Measurements from ENCODE around the gene MAD2L1. TPM values are rescaled to one million over a fixed set of nuclear protein-coding genes. Genes with fewer than 3 reads are reported as not detected.

MAD2L1 gene
- total RNA-seq, 1 experiment from 2014 or later, result 76.6 TPM

GRCh38 chr4:120062663-120063195 is 3.9 kb downstream of the MAD2L1 start:
- TF ChIP-seq EZH2 (IDR thresholded peaks at IDR 0.05; ENCODE audit: low read length, unreplicated experiment) (no peak), CTCF (conservative IDR thresholded peaks at IDR 0.05; ENCODE audit: low read depth, low read length) (no peak), EZH2phosphoT487 (IDR thresholded peaks at IDR 0.05; ENCODE audit: borderline replicate concordance, low read length) (no peak)
- H4K20me1 ChIP-seq (ENCODE audit: low read length), result peaks cover 23% of the 10 kb centered on the region; the same call in 1 of the 2 replicates
- H3K9me2 ChIP-seq (replicated peaks; ENCODE audit: low read length), result no peaks in the 10 kb centered on the region
- peaks cover 26% of the 10 kb centered on the region for H3K4me1 ChIP-seq (ENCODE audit: insufficient read depth, low read length)
- peak overlapping the region; percentile 81; the same call in 1 of the 2 replicates for H3K4me2 ChIP-seq (ENCODE audit: low read length)
- H3K27me3 ChIP-seq (ENCODE audit: low read length), result no peaks in the 10 kb centered on the region
- no peak overlapping the region for H2AFZ ChIP-seq (ENCODE audit: low read length)
- no peak for DNase-seq
- H3K36me3 ChIP-seq (ENCODE audit: low read depth, low read length), result peaks cover 30% of the 10 kb centered on the region
- H3K27ac ChIP-seq (ENCODE audit: low read length), result no peak overlapping the region
- H3K4me3 ChIP-seq (ENCODE audit: low read length), result no peak overlapping the region
- intact Hi-C loops (cut with micrococcal nuclease), result no loop called here
- POLR2A ChIA-PET (ENCODE audit: unreplicated experiment), result no interaction called here
- CTCF ChIA-PET, result no interaction called here
- no peaks in the 10 kb centered on the region for H3K9me3 ChIP-seq (ENCODE audit: low read length)
- no peak overlapping the region for H3K9ac ChIP-seq (ENCODE audit: low read length)
- peaks cover 75% of the 10 kb centered on the region for H3K79me2 ChIP-seq (ENCODE audit: low read length)
- no TSS peak for BruUV-seq (replicated peaks)
- no peak for ATAC-seq
- H3F3A ChIP-seq (ENCODE audit: low read length, unreplicated experiment), result no peaks in the 10 kb centered on the region

- BruUV-seq (replicated peaks), result no TSS peak
- peaks cover 30% of the 10 kb centered on the region for H3K36me3 ChIP-seq (ENCODE audit: low read depth, low read length)
- ATAC-seq (no peak), DNase-seq (no peak)
- POLR2A ChIA-PET (ENCODE audit: unreplicated experiment), result no interaction called here
- no peak overlapping the region for H2AFZ ChIP-seq (ENCODE audit: low read length)
- intact Hi-C loops (cut with micrococcal nuclease), result no loop called here
- H3K9me3 ChIP-seq (ENCODE audit: low read length), result no peaks in the 10 kb centered on the region
- no peak overlapping the region for H3K4me3 ChIP-seq (ENCODE audit: low read length)
- no peaks in the 10 kb centered on the region for H3K27me3 ChIP-seq (ENCODE audit: low read length)
- CTCF ChIA-PET, result no interaction called here
- peaks cover 48% of the 10 kb centered on the region for H3K79me2 ChIP-seq (ENCODE audit: low read length)
- H4K20me1 ChIP-seq (ENCODE audit: low read length), result peaks cover 11% of the 10 kb centered on the region; the same call in 1 of the 2 replicates
- TF ChIP-seq EZH2 (IDR thresholded peaks at IDR 0.05; ENCODE audit: low read length, unreplicated experiment), result no peak
- TF ChIP-seq CTCF (conservative IDR thresholded peaks at IDR 0.05; ENCODE audit: low read depth, low read length), result no peak
- no peak for TF ChIP-seq EZH2phosphoT487 (IDR thresholded peaks at IDR 0.05; ENCODE audit: borderline replicate concordance, low read length)
- no peak overlapping the region for H3K27ac ChIP-seq (ENCODE audit: low read length)
- no peak overlapping the region for H3K4me2 ChIP-seq (ENCODE audit: low read length)
- no peaks in the 10 kb centered on the region for H3K9me2 ChIP-seq (replicated peaks; ENCODE audit: low read length)
- no peaks in the 10 kb centered on the region for H3F3A ChIP-seq (ENCODE audit: low read length, unreplicated experiment)
- no peak overlapping the region for H3K9ac ChIP-seq (ENCODE audit: low read length)
- peaks cover 12% of the 10 kb centered on the region; the same call in 1 of the 2 replicates for H3K4me1 ChIP-seq (ENCODE audit: insufficient read depth, low read length)
Observed at GRCh38 chr4:120059036-120059435, 7.6 kb downstream of the MAD2L1 start.

GRCh38 chr4:120057416-120057815 is 9.2 kb downstream of the MAD2L1 start:
- ATAC-seq (no peak), DNase-seq (no peak)
- BruUV-seq (replicated peaks), result no TSS peak
- H2AFZ ChIP-seq (ENCODE audit: low read length), result no peak overlapping the region
- no peak overlapping the region for H3K27ac ChIP-seq (ENCODE audit: low read length)
- peaks cover 27% of the 10 kb centered on the region for H3K36me3 ChIP-seq (ENCODE audit: low read depth, low read length)
- no peak for TF ChIP-seq EZH2phosphoT487 (IDR thresholded peaks at IDR 0.05; ENCODE audit: borderline replicate concordance, low read length)
- TF ChIP-seq EZH2 (IDR thresholded peaks at IDR 0.05; ENCODE audit: low read length, unreplicated experiment), result no peak
- no peak for TF ChIP-seq CTCF (conservative IDR thresholded peaks at IDR 0.05; ENCODE audit: low read depth, low read length)
- H3K9ac ChIP-seq (ENCODE audit: low read length), result no peak overlapping the region
- CTCF ChIA-PET, result interaction anchor here (0.6 kb wide), 1 partner anchor 429 kb away, joined by 3 read pairs; the partner anchor contains the start of gene PDE5A
- H3K9me2 ChIP-seq (replicated peaks; ENCODE audit: low read length), result no peaks in the 10 kb centered on the region
- intact Hi-C loops (cut with micrococcal nuclease), result loop anchor here (2.0 kb wide), 1 partner anchor 743 kb away; no protein-coding TSS in a partner anchor
- H3F3A ChIP-seq (ENCODE audit: low read length, unreplicated experiment), result no peaks in the 10 kb centered on the region
- H3K9me3 ChIP-seq (ENCODE audit: low read length), result no peaks in the 10 kb centered on the region
- no peak overlapping the region for H3K4me3 ChIP-seq (ENCODE audit: low read length)
- H3K79me2 ChIP-seq (ENCODE audit: low read length), result peaks cover 32% of the 10 kb centered on the region
- H4K20me1 ChIP-seq (ENCODE audit: low read length), result peaks cover 5% of the 10 kb centered on the region; the same call in 1 of the 2 replicates
- no peaks in the 10 kb centered on the region for H3K27me3 ChIP-seq (ENCODE audit: low read length)
- H3K4me1 ChIP-seq (ENCODE audit: insufficient read depth, low read length), result peaks cover 10% of the 10 kb centered on the region; the same call in 1 of the 2 replicates
- H3K4me2 ChIP-seq (ENCODE audit: low read length), result no peak overlapping the region
- POLR2A ChIA-PET (ENCODE audit: unreplicated experiment), result no interaction called here
